Fibroblast of peridontal ligament (primary cell): Measurements from ENCODE around the gene PARD3B.

ENCODE experiments used
- DNase-seq: peaks from one replicate; pipeline ENCODE4 v3.0.0-alpha.2; 2010; ENCODE audit errors: extremely low read depth

PARD3B gene

DNA sequence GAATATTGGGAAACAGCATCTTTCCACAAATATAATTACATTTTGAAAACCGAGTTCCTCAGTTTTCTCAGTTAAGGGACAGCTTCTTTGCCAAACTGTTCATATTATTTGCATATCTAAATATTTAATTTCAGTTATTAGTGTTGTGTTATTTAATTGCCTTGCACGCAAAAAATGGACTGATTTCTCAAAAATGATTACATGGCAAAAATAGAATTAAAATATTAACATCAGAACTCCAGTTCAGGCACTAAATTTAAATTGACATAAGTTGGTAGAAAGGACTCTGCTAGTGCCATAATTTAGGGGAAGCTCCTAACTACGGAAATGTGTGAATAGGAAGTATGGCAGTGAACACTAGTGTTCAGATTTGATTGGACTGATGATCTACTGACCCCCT lies 209.6 kb downstream of the PARD3B start:
- DNase-seq: no peak

DNA sequence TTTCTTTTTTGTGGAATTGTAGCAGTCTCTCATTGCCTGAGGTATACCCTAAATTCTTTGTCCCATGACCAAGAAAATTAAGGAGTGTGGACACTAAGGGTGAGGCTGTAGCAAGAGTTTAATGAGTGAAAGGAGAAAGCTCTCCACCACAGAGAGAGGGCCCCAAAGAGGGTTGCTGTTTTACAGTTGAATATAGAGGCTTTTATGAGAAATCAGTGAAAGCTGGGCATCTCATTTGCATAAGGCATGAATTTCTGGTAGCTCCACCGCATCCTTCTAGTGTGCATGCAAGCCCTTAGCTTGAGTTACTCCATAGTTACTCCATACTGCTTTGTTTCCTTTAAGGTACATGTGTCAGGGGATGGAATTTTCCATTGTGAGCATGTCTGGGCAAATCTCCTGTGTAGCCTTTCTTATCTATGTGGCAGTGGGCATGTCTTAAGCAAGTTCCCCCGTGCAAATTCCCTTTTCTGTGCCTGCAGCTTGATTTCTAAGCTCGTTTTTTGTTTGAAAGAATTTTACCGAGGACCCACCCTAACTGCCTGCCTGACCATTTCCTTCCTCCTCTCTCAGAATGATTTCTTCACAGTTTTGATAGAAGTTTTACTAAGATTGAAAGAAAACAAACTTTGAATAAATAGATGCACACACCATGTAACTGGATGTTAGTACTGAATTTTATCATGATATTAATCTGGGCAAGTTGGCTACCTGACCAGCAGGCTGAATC lies 218.9 kb downstream of the PARD3B start:
- DNase-seq: no peak

DNA sequence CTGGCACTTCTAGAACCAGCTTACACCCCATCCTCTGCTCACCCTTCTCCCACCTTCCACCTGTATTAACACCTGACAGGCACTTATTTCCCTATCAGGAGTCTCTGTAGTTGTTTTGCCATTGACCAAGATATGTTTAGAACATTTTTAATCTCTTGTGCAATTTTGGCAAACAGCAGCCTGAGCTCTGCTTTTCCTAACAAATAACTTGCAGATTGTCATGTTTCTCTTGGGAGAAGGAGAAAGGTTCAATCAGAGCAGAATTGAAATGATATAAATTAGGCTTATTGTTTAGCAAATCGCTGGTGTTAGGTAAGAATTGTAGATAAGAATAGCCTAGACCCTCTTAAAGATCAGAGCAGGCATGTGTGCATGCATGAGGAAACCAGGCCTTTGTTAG lies 225.5 kb downstream of the PARD3B start:
- DNase-seq: no peak

DNA sequence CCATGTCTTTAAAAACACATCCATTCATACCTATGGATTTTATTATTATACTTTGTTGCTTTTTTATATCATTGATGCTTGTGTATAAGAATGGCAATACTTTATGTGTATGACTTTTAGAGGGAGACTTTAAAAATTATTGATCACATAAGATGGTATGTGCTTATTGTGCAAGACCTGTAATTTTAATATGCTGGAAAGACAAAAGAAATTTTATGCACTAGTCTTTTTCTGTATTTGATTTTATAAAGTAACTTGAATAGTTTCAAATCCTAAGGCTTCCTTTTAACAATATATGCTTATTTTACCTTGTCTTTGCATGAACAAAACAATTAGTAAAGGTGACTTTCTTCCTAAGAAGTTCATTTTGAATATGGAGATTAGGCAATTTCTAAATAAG lies 226.4 kb downstream of the PARD3B start:
- no peak for DNase-seq

DNA sequence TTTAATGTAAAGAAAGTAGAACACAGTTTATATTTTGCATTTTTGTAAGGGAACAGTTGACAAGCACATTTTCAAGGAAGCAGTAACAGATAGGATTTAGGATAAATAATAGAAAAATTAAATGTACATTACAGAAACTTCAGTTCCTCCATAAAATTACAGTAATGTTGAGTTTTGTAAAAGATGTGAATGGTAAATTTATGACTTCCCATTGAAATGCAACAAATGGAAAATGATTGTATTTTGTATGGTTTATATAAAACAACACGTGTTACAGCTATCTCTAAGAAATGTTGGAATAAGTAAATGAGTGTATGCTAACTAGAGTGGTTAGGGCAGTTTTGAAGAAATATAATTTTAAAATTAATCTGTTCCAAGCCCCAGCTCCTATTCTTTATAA lies 227.3 kb downstream of the PARD3B start:
- DNase-seq: no peak

DNA sequence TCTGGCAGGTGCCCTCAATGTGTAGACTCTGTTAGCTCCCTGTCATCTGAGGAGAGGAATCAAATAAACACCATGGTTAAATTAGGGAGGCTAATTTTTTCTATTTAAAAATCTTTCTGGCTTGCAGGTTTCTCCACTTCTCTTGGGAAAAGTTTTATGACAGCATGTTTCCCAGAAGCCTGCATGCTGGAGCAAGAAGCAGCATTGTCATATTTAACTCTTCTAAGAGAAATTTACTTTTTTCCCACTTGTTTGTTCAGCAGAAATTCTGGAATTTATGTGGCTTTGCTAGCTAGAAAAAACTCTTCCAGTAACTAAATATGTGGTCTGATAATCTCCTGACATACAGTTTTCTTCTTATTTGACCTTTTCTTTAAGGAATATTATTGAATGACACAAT lies 230.5 kb downstream of the PARD3B start:
- DNase-seq: peak; percentile 44

DNA sequence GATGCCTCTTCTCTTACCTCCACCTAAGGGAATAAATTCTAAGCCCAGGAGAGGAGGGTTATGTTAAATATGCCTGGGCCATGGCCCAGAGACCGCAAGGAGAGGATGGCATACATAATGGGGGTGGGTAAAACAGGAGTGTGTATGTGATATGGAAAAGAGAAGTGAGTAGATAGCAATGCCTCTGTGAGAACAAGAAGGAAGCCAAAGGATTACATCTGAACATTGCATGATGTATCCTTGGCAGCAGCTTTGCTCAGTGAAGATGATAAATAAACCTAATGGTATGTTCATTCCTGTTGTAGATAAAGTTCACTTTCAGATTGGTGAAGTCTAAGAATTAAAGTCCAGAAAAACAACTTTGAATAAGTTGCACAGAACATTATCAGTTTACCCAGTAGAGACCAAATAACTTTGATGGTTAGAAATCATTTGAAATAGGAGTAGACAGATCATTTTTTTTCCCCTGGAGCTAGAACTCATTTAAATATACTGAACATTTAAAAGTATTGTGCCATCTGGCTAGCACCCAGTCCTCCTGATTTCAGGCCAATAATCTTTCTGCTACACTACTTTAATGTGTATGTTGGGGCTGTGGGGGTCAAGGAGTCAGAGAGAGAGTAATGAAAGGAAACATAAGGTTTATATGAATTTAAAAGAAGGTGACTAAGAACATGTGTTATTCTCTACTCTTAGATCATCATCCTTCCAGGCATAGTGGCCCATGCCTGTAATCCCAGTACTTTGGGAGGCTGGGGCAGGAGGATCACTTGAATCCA lies 231.7 kb downstream of the PARD3B start:
- peak; percentile 81 for DNase-seq

DNA sequence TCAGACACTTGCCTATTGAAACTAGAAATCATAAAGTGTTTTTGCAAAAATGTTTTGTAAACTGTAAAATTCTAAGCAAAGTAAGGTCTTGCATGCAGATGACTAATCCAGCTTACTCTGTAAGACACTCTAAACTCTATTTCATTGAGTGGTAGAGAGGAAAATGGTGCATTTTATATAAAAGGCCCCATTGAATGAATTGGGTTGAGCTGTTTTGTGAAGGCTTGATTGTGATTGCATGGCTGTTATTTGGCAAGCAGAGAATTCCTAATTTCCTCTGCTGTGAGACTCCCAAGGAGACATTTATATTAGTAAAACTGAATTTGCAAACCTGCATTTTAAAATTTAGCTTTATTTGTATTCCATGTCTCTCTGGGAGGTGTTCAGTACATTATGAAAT lies 234.5 kb downstream of the PARD3B start:
- DNase-seq: no peak

DNA sequence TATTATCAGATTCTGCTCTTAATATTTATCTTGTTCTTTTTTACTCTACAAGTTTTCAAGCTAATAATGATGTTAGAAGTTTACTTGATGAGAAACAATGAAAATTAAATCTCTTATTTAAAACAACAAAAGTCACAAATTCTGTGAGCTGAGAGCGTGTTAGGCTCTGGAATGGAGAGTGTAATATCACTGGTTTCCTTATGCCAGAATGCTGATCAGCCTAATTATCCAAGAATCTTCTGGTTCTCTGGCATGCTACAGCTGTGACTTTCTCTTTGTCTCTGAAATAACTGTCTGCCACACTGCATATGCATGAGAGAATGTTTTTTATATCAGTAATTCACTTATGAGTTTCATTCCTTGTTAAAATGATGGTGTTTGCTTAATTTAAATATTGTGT lies 236.7 kb downstream of the PARD3B start:
- DNase-seq: no peak

DNA sequence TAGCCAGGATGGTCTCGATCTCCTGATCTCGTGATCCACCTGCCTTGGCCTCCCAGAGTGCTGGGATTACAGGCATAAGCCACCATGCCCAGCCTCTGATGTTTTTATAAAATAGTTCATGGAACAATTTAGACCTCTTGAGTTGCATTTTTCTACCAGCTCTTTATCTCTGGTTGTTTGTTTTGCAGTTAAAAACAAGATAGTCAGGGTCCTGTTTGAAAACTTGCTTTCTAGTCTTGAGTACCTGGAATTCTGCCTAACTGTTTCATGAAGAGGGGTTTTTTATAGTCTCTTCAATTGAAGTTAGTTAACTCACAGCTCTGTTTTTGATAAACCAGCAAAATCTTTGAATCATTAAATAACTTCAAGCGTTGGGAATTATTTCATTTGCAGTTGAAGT lies 244.8 kb downstream of the PARD3B start:
- DNase-seq: no peak

DNA sequence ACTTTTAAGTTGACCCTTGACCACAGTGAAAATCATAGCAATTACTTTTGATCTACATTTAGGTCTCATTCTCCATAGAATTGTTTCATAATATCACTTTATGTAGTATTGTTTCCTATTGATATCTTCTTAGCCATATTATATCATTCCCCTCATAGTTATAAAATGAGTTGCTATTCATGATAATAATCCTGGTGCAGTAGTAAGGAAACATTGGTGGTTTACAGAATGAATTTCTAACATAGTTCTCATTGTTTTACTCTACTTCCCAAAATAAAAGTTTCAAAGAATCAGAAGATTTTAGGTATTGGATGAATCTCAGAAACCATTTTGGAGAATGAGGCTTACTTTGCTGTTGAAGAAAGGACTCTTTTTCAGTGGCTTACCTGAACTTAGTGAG lies 246.0 kb downstream of the PARD3B start:
- DNase-seq: no peak

DNA sequence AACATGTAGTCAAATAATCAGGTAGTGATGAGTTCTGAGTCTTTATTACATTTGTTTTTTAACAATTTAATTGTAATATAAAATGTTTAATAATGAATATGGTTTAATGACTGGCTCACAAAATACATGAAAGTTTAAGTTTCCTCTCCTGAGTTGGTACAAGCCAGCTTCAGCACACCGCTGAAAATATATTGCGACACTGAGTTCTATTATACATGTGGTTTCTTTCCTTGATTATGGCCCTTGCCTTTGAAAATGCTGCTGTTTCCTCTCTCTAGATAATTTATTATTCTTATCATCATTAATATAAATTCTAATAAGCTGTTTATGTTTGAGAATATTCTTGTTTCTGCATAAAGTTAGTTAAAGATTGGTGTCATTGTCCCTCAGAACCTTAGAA lies 249.3 kb downstream of the PARD3B start:
- peak; percentile 28 for DNase-seq

DNA sequence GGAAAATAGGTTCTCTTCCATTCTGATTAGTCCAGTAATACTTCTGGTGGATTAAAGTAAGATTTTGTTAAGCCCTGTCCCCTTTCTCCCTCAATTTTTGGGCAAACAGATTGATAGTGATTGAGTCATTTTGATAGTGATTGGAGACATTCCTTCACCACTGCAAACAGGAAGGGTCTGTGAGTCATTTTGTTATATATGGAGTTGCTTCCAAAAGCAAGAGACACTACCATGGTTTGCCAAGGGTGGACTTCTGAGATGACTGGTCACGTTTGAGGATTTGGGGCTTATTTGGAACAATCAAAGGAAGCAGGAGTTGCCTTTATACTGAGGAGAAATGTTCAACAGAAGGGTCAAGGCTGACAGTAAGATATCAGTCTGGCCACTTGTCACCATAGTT lies 249.9 kb downstream of the PARD3B start:
- peak; percentile 49 for DNase-seq

DNA sequence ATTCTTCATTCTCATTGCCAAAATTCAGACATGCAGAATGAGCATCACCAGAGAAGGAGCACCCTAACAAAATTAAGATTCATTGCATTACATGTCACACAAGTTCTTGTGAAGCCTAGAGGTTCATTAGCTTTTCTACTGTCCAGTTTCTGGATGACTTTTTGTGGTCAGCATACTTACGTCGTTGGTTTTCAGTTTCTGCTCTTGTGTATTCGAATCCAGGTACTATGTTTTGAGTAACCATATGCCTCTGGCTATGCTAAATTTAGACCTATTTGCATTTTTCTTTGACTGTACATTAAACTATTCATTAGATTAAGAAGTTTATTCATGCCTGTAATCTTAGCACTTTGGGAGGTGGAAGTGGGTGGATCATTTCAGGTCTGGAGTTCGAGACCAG lies 251.3 kb downstream of the PARD3B start:
- DNase-seq: no peak

DNA sequence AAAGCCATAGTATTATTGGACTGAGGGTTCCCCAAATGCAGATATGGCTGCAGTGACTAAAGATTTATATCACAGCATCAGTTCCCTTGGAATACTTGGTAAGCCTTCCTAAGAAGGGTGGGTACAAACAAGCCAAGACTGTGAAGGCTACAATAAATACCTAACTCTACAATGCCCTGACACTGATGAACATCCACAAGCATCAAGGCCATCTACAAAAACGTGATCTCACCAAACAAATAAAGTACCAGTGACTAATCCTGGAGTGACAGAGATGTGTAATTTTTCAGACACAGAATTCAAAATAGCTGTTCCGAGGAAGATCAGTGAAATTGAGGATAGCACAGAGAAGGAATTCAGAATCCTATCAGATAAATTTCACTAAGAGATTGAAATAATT lies 254.5 kb downstream of the PARD3B start:
- no peak for DNase-seq

DNA sequence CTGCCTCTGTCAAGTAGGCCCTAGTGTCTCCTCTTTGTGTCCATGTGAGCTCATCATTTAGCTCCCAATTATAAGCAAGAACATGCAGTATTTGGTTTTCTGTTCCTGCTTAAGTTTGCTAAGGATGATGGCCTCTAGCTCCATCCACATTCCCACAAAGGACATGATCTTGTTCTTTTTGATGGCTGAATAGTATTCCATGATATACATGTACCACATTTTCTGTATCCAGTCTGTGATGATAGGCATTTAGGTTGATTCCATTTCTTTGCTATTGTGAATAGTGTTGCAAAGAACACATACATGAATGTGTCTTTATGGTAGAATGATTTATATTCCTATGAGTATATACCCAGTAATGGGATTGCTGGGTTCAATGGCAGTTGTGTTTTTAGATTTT lies 263.2 kb downstream of the PARD3B start:
- DNase-seq: no peak

DNA sequence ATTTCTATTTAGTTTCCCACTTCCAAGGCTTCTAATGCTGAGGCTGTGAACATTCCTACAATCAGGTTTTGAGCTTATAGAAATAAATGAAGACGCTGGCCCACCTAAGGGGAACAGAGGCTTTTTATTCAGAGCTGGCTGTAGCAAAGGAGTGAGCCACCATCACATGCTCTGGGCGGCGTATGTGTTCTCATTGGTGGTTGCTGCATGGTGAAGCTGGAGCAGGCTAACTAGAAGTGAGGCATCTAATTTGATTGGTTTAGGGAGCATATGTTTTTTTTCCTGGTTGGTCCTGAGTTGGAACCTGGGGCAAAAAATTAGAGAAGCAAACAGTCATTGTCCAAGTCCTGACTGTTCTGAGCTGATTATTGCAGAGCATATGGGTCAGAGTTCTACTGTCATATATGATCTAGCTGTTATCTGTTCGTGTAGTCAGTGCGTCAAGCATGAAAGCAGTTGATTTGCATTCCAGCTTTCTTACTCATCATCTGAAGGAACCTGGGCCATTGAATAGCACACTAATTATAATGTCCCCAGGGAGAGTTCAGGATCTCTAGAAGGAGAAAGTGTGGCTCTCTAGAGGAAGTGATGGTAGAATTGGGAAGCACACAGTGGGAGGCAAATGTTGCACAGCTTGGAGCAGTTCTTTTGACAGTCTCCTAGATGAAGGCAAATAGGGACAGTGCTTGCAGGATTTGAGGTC lies 279.6 kb downstream of the PARD3B start:
- DNase-seq: no peak

DNA sequence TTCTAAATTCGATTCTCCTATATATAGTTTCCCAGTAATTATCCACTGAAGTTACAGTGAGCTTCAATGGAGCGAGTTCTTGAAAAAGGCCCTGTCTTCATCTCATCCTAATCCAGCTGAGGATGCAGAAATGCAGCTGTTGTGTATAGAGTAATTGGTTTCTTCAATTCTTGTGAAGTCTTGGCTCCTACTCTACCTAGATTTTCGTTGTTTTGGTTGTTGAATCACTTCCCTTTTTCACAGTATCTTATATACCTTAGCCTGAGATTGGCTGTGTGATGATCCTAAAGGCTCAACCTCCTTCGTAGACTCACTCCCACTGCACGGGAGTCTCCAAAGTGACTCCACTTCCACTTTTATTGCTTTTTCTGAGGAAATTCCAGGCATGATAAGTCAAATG lies 280.4 kb downstream of the PARD3B start:
- no peak for DNase-seq

DNA sequence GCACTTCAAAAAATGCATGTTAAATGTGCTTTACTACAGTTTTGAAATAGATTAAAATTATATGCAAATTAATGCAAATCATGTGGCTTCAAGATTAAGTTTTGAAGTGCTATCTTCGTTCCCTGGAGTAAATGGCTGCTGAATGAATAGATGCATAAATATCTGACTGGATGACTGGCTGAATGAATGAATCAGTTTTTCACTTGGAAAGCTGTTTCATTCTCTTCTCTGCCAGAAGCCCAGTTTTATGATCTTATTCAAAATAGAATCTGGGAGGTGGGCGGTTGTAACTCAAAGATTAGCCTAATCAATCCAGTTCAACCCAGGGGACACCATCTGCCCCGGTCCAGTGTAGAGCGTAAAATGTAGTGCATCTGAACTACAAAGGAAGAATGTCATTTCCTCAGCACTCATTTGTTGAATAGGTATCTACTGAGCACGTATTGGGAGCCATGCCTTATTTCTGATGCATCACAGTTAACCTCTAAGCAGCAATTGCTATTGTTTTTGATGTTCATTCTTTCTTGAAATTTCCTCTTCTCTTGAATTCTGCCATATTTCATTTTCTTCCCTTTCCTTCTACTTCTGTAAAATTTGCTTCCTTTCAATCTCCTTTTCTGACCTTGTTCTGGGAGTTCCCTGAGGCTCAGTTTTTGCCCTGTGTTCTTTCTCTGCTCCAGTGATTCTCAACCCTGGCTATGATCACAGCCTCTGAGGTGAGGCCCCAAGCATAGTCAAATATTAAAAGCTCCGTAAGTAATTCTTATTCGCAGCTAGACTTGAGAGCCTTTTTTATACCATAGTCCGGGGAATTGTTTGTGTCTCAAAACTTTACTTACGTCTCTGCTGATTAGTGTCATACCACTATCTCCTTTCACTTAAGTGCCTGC lies 282.7 kb downstream of the PARD3B start:
- DNase-seq: no peak

DNA sequence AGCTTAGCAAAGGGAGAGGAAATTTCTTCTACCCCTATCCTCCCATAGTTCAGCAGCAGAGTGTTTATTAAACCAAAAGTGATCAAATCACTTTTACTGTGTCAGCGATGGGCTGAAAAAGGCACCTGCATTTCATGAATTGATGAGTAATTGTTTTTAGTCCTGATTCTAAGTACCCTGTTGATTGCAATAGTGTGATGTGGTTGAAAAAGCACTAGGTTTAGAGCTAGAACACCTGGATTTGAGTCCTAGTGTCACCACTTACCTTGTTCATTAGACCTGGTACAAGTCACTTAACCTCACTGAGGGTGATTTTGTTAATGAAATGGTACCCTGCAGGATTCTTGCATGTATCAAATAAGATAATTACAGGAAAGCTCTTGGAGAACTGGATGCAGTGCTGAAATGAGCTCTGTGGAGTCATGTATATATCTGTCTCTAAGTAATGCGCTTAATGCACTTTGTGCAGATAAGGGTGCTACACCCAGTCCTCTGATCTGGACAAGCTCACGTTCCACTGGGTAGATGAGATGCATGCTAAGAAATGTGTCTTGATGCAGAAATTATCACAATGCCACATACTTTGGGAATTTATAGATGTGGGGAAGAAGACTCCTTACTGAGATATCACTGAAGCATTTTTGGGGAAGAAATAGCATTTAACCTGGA lies 289.6 kb downstream of the PARD3B start:
- no peak for DNase-seq

DNA sequence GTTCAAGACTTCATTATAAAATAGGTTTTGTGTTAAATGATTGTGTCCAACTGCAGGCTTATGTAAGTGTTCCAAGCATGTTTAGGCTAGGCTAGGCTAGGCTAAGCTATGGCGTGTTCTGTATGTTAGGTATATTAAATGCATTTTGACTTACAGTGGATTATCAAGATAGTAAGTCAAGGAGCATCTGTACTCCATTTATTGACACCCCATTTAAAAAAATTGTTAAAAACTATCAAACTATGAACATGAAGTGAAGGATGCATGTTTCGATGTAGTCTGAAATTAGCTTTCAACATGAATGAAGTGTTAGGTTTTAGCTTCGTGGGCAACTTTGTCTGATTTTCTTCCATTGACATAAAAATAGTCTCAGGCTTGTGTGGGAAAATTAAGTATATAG lies 290.5 kb downstream of the PARD3B start:
- no peak for DNase-seq
